NK-92 (cell line): ENCODE results near the gene COQ4.
"Not testable (repeated sequence)": the region's sequence is repeated elsewhere in the genome, so short reads cannot be mapped to it uniquely, and the experiment has no call there.

Source experiments
- DNase-seq: peaks from one replicate; lab custom pipeline; 2025; ENCODE audit not compliant: unreplicated experiment; lab: John Stamatoyannopoulos, UW

COQ4 gene

DNA sequence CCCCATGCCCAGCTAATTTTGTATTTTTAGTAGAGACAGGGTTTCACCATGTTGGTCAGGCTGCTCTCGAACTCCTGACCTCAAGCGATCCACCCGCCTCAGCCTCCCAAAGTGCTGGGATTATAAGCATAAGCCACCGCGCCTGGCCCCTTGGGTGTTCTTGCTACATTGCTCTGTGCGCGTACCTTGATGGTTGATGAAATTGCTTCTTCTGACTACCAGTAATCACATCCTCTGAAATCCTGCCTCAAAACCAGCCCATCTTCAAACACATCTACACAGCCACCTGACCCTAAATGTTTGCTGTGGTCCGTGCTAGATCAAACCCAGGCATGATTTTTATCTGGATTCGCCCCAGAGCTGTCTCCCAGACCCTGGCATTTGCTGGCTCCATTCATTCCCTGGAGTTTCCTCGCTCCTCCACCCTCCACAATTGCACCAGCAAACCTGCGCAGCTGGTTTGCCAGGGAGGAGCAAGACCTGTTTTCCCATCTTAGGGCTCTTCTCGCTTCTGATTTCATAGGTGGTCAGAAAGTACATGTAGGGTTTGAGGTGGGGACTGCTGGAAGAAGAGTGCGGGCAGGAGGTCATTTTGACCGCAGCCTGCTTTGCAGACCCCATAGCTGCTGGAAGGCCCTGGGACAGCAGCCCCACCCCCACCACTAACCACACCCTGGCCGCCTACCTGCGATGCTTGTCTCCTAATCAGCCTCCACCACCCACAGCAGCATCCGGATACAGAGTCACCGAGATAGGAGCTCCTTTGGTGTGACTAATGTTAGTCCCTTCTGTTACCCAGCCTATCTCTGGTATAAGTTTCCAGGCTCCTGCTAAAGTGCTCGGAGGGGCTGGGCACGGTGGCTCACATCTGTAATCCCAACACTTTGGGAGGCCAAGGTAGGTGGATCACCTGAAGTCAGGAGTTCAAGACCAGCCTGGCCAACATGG, 23.8 kb upstream of the COQ4 start:
- DNase-seq, result no peak

DNA sequence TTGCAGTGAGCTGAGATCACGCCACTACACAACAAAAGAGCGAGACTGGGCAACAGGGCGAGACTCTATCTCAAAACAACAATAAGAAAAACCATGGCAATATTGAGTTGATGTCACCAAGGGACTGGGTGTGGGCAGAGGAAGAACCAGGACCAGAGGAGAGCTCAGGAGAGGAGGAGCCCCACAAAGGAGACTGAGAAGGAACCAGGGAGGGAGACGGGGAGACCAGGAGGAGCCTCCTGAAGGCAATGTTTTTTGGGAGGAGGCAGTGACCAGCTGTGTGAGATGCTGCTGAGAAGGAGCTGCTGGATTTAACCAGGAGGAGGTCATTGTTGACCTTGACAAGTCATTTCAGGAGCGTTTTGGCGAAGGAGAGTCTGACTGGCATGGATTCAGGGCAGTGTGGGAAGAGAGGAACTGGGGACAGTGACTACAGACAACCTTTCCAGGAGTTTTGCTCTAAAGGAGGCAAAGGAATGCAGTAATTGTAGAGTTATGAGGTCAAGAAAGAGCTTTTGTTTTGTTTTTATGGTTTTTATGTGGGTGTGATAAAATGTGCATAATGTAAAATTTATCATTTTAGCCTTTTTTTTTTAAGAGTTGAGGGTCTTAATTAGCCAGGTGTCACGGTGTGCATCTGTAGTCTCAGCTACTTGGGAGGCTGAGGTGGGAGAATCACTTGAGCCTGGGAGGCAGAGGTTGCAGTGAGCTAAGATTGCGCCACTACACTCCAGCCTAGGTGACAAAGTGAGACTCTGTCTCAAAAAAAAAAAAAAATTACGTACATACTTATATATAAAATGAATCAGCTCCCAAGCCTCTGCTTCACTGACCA, 18.3 kb upstream of the COQ4 start:
- no peak for DNase-seq

DNA sequence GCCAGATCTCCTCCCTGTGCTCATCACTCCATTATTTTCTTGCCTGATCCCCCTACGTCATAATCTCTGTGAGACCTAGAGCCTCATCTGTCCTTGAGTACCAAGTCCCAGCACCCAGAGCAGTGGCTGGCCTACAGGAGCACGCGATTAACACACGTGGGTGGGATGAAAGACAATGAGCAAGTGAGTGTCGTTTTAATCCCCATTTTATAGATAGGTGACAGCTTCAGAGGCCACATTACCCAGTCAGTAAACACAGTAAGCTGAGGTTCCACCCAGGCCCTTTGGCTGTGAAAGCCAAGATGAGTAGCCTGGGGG, 17.7 kb upstream of the COQ4 start:
- DNase-seq, result no peak

DNA sequence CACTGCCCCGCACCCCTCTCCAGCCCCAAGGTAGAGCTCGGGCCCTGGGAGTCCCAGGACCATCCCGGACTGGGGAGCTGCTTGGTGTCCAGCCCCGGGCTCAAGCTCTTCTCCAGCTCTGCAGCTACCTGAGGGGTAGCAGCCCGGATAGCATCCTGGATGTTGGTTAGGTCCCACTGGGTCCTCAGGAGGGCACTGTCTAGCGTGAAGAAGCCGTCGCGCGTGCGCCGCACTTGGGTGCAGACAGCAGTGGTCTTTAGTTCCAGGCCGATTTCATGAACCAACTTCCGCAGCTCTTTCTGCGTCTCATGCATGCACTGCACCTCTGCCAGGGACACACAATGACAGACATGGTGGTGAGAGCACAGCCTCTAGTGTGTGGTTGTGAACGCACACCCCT, 13.1 kb upstream of the COQ4 start:
- DNase-seq, result no peak

DNA sequence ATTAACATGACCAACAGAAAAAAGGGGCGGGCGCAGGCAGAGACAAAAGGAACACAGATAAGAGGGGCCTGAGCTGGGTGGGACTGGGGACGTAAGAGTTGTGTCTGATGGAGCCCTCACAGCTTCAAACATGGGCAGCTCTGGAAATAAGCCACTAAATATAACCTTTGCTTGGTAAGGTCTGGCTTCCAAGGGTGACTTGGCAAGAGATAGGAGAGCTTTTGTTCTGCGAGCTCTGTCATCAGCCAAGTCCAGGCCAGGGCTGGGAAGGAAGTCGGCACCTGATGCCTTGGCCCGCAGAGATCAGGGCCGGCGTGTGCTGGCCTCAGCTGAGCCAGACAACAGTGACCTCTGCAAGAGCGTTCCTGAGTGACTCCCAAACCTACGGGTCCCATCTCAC, 12.2 kb upstream of the COQ4 start:
- no peak for DNase-seq

DNA sequence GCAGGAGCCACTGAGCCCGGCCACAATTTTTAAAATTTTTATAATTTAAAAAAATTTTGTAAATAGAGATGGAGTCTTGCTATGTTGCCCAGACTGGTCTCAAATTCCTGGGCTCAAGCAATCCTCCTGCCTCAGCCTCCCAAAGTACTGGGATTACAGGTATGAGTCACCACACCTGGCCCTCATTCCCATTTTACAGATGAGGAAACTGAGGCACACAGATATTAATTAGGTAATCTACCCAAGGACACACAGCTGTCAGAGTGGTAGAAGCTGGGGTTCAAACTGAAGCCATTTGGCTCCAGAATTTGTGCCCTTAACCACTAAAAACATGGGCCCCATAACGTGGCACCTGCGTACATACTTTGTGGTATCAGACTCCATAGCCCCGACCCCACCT, 7.9 kb upstream of the COQ4 start:
- no peak for DNase-seq

DNA sequence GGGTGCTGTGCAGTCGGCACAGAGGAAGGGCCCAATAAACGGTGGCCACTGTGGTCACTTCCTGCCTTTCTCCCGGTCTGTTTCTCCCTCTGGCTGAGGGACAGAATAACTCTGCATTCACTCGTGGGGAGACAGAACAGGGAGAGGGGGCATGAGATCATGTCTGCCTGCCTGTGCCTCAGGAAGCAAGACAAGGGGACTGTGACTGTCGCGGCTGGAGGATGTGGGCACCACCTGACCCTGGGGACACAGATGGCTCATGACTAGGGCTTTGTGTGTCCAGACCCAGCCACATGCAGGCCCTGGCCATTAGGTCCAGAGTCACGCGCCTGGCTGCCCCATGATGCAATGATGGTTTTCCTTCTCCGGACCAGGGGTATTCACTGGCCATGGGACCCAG, 6.2 kb upstream of the COQ4 start:
- no peak for DNase-seq

DNA sequence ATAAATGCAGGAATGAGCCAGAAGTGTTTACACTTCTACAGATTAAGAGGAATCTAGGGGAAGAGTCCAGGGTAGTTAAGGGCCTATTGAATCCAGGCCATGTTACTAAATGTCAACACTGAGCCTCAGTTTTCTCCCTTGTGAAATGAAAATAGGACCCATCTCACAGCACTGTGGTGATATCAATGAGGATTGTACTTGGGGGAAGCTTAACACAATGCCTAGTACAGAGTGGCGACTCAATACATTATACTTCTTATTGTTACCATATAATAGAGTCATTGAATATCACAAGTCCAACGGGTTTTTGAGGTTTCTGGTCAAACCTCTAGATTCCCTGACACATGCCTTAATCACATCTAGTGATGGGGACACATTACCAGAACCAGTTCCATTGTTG, 5.0 kb upstream of the COQ4 start:
- no peak for DNase-seq

DNA sequence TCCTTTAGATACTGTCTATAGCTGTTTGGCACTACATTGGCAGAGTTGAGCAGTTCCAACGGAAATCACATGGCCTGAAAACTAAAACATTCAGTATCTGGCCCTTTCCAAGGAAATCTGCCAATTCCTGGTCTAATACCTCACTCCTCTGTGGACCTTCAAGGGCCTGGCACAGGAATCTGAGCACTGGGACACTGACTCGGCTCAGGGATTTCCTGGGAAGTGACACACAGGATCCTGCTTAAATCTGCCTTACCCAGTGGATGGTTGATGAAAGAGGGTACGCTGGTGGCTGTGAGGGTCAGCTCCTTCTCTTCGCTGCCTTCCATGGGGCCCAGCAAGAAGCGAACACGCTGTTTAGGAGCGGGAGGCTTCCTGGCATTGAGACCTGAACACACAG, 1.3 kb upstream of the COQ4 start:
- no peak for DNase-seq

DNA sequence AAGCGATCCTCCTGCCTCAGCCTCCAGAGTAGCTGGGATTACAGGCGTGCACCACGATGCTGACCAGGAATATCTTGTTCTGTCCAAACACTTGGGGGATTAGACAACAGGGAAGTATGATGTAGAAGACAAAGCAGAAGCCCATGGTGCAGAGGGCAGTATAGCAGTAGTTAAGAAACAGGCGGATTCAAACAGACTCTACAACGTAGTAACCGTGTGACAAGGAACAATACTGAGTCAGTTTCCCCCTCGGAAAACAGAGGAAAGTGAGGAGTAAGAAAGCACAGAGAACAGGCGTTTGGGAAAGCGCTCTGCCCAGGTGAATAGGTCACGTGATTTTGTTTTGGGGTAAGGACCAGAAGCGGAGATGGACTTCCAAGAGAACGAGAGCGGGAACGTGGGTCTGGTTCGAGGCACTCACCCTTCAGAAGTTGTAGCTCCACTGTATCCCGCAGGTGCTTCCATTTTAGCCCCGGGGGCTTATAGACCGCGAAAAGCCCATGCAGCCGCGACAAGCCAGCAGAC, 698 bp upstream of the COQ4 start:
- no peak for DNase-seq

DNA sequence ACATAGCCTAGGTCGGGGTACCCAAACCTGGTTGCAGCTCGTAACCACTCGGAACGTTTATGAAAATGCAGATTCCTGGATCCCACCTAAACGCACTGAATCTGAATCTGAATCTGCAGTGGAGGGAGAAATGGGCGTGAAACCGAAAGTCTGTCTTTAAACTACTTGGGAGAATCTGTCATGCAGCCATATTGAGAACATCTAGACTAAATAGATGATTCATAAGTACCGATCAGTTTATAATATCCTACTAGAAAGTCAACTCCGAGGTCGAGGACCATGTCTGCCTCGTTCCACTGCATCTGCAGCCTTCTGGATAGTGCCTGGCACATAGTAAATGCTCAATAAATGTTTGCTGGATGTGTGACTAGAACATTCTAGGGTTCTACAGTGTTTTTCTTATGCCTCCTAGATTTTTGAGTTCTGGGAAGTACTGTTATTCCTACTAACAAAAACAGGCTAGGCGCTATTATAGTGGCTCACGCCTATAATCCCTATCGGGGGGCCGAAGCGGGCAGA, 632 bp downstream of the COQ4 start:
- DNase-seq, result no peak

DNA sequence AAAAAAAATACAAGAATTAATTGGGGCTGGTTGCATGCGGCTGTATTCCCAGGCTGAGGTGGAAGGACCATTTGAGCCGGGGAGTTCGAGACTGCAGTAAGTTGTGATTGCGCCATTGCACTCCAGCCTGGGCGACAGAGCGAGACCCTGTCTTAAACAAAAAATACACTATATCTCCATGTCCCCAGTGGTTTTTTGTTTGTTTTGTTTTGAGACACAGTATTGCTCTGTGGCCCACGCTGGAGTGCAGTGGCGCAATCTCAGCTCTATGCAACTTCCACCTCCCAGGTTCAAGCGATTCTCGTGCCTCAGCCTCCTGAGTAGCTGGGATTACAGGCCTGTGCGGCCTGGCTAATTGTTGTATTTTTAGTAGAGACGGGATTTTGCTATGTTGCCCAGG, 1.2 kb downstream of the COQ4 start:
- no peak for DNase-seq

DNA sequence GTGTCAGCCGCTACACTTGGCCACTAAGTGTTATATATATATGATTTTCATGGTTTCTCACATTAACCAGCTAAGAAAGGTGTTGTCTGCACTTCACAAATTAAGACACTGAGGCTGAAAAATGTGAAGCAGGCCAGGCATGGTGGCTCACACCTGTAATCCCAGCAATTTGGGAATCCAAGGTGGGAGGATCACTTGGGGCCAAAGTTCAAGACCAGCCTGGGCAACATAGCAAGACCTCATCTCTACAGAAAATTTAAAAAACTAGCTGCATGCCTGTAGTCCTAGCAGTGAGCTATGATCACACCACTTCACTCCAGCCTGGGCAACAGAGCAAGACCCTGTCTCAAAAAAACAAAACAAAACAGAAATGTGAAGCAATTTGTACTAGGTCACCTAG, 1.8 kb downstream of the COQ4 start:
- DNase-seq, result no peak

DNA sequence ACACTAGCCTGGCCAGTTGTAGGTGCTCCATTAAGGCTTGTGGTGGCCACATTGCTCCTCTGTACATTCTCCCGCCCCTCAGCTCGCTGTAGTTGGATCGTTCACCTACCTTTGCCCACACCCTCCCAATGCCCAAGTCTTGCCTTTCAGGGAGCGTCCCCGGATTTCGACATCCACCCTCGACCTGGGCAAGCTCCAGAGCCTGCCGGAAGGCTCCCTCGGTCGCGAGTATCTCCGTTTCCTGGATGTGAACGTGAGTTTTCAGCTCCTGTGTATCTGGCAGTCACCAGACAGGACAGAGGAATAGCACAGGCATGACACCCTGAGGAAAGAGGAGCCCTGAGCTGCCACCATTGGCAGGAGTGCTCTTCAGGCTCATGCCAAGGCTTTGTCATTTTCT, 3.0 kb downstream of the COQ4 start:
- DNase-seq, result no peak

DNA sequence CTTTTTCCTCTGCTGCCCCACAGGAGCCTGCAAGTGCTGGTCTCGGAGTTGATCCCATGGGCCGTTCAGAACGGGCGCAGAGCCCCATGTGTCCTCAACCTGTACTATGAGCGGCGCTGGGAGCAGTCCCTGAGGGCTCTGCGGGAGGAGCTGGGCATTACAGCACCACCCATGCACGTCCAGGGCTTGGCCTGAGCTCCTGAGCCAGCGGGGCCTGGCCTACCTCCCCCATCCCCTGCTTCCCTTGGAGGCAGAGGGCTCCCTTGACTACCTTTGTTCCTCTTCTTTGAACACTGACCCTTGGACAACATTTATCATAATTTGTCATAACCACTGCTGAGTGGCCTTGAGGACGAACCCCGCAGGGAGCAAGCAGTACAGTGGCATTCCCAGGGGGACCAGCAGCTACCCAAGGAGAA, 10.8 kb downstream of the COQ4 start:
- no peak for DNase-seq

DNA sequence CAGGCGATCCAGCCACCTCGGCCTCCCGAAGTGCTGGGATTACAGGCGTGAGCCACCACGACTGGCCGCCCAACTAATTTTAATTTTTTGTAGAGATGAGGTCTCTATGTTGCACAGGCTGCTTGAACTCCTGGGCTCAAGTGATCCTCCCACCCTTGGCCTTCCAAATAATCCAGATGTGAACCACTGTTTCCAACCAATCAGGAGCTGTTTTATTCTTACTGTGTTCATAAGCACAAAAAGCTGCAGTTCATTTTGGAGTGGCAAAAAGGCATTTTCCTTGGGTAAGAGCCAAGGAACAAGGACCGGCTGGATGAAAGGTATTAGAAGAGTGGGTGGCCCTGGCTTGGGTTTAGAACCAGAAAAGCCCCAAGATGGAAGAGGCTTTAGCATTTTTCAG, 12.5 kb downstream of the COQ4 start:
- no peak for DNase-seq

DNA sequence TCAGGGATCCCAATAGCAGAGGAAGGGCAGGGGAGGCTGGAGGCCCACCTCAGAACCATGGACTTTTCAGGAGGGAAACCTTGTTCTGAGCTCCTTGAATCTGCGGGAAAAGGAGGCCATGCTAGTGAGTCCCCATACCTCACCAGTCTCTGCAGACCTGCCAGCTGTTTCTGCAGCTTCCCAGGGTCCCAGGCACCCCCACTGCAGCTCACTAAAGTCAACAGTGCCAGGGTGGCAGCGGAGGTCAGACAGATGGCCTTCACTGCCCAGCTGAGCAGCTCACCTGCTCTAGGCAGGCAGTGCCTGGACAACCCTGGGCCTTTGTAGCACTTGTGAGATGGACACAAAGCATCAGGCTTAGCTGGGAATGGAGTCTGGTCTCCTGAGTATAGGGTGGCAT, 13.3 kb downstream of the COQ4 start:
- DNase-seq, result no peak

DNA sequence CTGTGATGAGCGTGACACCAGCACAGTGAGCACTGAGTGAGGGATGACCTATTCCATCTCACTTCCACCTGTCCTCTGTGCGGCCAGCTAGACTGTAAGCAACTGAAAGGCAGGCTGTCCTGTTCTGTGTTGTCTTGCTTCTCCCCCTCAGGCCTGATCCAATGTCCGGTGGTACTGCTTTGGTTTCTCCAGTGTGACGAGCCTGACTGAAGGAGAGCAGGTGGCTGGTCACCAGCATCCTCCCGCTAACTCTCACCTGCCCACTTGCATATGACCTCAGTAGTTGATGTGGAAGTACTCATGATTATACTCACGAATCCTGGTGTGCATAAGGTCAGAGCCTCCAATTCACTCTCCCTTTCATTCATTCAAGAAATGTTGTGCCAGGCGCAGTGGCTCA, 15.3 kb downstream of the COQ4 start:
- DNase-seq, result no peak

DNA sequence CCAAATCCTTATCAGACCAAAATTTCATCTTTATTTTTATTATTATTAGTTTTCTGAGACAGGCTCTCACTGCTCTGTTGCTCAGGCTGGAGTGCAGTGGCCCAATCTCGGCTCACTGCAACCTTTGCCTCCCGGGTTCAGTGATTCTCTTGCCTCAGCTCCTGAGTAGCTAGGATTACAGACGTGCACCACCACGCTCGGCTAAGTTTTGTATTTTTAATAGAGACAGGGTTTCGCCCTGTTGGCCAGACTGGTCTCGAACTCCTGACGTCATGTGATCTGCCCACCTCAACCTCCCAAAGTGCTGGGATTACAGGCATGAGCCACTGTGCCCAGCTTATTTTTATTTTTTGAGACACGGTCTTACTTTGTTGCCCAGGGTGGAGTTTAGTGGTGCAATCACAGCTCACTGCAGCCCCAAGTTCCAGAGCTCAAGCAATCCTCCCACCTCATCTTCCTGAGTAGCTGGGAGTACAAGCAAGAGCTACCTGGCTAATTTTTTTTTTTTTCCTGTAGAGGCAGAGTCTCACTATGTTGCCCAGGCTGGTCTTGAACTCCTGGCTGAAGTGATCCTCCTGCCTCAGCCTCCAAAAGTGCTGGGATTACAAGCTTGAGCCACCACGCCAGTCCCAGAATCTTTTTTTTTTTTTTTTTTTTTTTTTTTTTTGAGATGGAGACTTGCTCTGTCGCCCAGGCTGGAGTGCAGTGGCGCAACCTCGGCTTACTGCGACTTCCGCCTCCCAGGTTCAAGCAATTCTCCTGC, 16.4 kb downstream of the COQ4 start:
- not testable (repeated sequence) for DNase-seq

DNA sequence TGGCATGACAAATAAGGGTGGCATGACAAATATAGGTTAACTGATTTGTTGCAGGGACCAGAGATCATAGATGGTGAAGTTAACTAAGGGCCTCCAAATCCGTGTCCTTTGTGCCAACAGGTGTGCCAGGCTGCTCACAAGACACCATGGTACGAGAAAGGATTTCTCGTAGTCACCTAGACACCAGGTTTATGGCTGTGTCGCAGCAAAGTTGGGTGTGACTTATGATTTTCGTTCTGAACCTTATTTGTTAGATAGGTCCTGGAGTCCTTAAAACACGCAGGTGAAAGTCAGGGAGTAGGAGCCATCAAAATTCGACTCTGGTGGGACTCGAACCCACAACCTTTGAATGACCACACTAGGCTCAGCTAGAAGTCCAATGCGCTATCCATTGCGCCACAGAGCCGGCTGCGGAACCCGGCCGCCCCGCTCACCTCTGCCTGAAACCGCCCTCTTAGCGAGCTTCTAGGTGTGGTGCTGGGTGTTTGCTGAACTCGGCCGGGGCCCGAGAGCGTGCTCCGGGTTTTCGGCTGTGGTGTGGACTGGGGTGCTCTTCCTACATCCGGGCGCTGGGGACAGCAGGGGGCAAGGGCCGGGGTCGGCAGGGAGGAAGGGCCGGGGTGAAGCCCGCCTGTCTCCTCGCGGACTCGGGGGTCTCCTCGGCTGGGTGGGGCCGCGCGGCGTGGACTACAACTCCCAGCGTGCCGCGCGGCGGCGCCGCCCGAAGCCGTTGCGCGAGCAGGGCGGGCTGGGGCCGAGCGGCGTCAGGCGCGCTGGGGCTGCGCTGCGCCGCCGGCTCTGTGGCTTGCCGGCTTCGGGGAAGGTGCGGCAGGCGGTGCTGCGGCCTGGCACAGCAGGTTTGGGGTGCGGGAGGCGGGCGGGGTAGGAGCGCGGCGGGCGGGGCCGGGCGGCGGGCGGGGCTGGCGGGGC, 17.4 kb downstream of the COQ4 start, which contains the start of gene SLC27A4:
TSS of gene SLC27A4 (plus strand) at position 767 of the 930 bp plus-strand sequence. CDS start 2,606 bp downstream, outside the sequence.
- DNase-seq, result no peak
